ENCODE data around the gene ADAD1.

ADAD1 gene

DNA sequence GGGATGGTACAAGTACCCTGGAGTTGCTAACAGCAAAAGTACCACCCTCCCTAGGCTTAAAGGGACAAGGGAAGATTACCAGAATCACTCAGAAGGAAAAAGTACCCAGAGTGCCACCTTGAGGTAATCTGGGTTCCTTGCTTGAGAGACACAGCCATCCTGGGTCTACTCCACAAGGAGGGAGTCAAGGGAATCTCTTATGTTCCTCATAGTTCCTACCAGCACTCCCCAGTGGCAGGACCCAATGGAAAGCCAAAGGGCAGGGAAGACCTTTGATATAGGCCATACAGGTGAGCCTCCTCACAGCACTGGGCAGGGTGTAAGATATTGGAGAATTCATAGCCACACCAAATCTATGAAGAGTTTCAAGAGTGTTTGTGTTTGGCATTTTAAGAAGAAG lies 72.0 kb downstream of the ADAD1 start:
- TF ChIP-seq, protein P1, sequence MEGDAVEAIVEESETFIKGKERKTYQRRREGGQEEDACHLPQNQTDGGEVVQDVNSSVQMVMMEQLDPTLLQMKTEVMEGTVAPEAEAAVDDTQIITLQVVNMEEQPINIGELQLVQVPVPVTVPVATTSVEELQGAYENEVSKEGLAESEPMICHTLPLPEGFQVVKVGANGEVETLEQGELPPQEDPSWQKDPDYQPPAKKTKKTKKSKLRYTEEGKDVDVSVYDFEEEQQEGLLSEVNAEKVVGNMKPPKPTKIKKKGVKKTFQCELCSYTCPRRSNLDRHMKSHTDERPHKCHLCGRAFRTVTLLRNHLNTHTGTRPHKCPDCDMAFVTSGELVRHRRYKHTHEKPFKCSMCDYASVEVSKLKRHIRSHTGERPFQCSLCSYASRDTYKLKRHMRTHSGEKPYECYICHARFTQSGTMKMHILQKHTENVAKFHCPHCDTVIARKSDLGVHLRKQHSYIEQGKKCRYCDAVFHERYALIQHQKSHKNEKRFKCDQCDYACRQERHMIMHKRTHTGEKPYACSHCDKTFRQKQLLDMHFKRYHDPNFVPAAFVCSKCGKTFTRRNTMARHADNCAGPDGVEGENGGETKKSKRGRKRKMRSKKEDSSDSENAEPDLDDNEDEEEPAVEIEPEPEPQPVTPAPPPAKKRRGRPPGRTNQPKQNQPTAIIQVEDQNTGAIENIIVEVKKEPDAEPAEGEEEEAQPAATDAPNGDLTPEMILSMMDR (IDR thresholded peaks at IDR 0.05; ENCODE audit: insufficient read depth, low read depth, low read length, missing control alignments) = no peak
- peak; percentile 19 for DNase-seq (ENCODE audit: low read depth)
- no peak overlapping the region for H3K4me3 ChIP-seq (ENCODE audit: low read depth, low read length)

DNA sequence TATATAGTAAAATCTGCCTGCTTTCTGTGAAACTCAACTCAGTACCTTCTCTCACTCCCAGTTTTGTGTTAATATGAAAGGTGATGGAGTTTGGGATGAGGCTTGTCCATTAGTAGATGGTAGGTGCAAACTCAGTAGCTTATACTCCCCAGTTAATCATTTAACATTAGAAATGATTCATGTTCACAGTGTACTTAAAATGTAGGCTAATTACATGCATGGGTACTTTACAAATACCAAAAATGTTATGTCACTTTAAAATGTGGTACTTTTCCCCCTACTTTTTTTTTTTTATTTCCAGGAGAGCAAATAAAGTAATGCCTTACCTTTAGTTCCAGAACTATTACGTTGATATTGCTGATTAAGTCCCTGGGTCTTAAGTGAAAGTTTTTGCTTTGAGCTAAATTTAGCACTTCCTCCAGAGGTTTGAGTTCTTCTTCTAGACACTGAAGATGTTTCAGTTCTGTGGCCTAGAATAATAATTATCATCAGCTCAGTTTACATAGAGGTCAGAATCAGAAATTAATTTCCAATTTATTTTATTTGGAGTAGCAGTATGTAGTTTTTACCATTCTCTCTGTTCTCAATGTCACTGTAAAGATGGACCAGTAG lies 74.7 kb downstream of the ADAD1 start:
- DNase-seq (ENCODE audit: low read depth) = no peak
- no peak overlapping the region for H3K4me3 ChIP-seq (ENCODE audit: low read depth, low read length)
- TF ChIP-seq, protein P1 (IDR thresholded peaks at IDR 0.05; ENCODE audit: insufficient read depth, low read depth, low read length, missing control alignments) = no peak

DNA sequence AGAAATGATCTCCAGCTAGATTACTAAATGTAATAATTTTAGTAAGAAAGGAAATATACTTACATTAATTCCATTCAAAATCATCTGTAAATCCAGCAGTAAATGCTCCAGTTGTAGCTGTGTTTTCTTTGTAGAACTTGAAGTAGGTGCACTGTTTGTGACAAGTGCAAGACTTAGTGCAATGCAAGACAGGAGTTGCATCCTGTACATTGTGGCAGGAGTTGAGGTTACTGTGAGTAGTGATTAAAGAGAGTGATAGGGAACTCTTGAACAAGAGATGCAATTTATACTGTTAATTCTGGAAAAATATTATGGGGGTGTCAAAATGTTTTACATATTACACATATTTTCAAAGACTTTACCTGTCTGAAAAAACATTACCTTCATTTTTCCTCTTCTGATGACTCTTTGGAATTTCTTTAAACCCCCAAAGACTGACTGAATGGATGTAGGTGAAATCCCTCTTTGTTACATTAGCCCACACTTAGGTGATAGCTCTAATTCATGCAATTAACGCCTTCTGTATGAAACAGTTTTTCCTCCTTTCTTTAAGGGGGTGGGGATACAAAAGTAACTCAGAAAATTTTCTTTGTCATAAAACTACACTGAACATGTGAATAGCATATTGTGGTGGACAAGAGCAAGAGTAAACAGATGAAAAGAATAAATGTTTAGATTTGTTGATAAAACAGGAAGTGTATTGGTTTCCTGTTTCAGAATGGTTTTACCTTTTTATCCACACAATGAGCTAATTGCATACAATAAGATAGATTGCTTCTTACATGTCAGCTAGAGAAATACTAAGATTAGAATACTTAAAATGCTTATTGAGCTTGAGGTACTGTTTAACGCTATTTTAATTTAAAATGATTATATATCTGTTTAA lies 77.7 kb downstream of the ADAD1 start, which contains the start of gene IL2:
IL2 (minus strand) TSS at position 495 of the 886 bp plus-strand sequence; CDS start at position 210, 285 bp downstream.
- TF ChIP-seq, protein P1 (IDR thresholded peaks at IDR 0.05; ENCODE audit: insufficient read depth, low read depth, low read length, missing control alignments) = no peak
- no peak within 1 kb of the TSS for H3K4me3 ChIP-seq (ENCODE audit: low read depth, low read length)
- DNase-seq (ENCODE audit: low read depth) = no peak

DNA sequence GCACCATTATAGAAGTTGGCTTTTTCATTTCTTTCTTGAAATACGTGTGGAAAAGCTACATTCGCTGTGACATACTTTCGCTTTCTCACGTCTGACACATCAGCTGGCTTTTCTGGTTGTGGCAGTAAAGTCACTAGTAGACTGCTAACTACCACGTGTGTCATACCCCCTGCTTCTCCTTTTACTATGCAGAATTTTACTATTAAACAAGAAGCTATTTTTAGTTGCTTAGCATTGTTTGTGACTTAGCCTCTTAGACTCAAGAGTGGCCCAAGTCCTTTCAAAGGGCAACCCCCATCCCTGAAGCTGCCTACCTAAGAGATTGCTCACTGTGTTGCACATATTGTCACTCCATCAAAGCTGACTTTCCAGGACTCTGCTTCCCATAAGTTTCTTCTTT lies 79.8 kb downstream of the ADAD1 start:
- peak; percentile 52 for DNase-seq (ENCODE audit: low read depth)
- peak overlapping the region; percentile 25 for H3K4me3 ChIP-seq (ENCODE audit: low read depth, low read length)
- TF ChIP-seq, protein P1 (IDR thresholded peaks at IDR 0.05; ENCODE audit: insufficient read depth, low read depth, low read length, missing control alignments) = no peak

DNA sequence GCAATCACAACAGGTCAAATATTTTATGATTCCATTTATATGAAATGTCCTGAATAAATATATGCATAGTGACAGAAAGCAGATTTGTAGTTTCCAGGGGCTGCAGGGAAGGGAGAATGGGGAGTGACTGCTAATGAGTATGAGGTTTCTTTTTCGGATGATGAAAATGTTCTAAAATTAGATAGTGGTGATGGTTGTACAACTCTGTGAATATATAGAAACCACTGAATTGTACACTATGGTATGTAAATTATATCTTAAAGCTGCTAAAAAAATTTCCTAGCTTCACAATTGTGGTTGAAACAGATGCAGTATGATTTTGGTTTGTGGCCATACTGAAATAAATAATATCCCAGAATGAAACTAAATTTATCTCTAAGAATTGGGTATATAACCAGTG lies 90.6 kb downstream of the ADAD1 start:
- no peak for DNase-seq (ENCODE audit: low read depth)
- TF ChIP-seq, protein P1 (IDR thresholded peaks at IDR 0.05; ENCODE audit: insufficient read depth, low read depth, low read length, missing control alignments) = no peak
- no peak overlapping the region for H3K4me3 ChIP-seq (ENCODE audit: low read depth, low read length)

DNA sequence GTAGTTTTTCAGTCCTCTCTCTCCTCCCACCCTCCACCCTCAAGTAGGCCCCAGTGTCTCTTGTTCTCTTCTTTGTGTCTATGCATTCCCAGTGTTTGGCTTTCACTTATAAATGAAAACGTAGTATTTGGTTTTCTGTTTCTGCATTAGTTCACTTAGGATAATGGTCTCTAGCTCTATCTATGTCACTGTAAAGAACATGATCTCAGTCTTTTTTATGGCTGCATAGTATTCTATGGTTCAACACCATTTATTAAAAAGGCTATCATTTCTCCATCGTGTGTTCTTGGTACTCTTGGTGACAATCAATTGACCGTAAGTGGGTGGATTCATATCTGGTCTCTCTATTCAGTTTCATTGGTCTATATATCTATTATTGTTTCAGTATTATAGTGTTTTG lies 96.4 kb downstream of the ADAD1 start:
- no peak for DNase-seq (ENCODE audit: low read depth)
- no peak overlapping the region for H3K4me3 ChIP-seq (ENCODE audit: low read depth, low read length)
- TF ChIP-seq, protein P1 (IDR thresholded peaks at IDR 0.05; ENCODE audit: insufficient read depth, low read depth, low read length, missing control alignments) = no peak

Measured in GM12865 (cell line).